ENCODE results near the gene SEMA5A.

SEMA5A gene

GRCh38 chr5:9090381-9091026 is 455.4 kb downstream of the SEMA5A start:
- no peak for DNase-seq

GRCh38 chr5:9089893-9090292 is 456.0 kb downstream of the SEMA5A start:
- DNase-seq, result no peak

GRCh38 chr5:9082996-9083395 is 462.9 kb downstream of the SEMA5A start:
- no peak for DNase-seq

GRCh38 chr5:9072701-9073100 is 473.2 kb downstream of the SEMA5A start:
- DNase-seq, result no peak

GRCh38 chr5:9071524-9071923 is 474.4 kb downstream of the SEMA5A start:
- DNase-seq, result no peak

GRCh38 chr5:9071074-9071473 is 474.8 kb downstream of the SEMA5A start:
- DNase-seq, result no peak

- DNase-seq, result no peak
Observed at GRCh38 chr5:9069650-9070049, 476.2 kb downstream of the SEMA5A start.

- DNase-seq, result no peak
Observed at GRCh38 chr5:9067154-9067553, 478.7 kb downstream of the SEMA5A start.

GRCh38 chr5:9066349-9066748 is 479.5 kb downstream of the SEMA5A start:
- no peak for DNase-seq

- no peak for DNase-seq
Observed at GRCh38 chr5:9063615-9064245, 482.1 kb downstream of the SEMA5A start.

- no peak for DNase-seq
Observed at GRCh38 chr5:9062873-9063272, 483.0 kb downstream of the SEMA5A start.

GRCh38 chr5:9059920-9060691 is 485.8 kb downstream of the SEMA5A start:
- peak; percentile 50 for DNase-seq

- no peak for DNase-seq
Observed at GRCh38 chr5:9058666-9059065, 487.2 kb downstream of the SEMA5A start.

GRCh38 chr5:9058161-9058560 is 487.7 kb downstream of the SEMA5A start:
- no peak for DNase-seq

- DNase-seq, result no peak
Observed at GRCh38 chr5:9057406-9058000, 488.4 kb downstream of the SEMA5A start.

GRCh38 chr5:9056046-9056445 is 489.8 kb downstream of the SEMA5A start:
- no peak for DNase-seq

- no peak for DNase-seq
Observed at GRCh38 chr5:9054821-9055589, 490.9 kb downstream of the SEMA5A start.

- DNase-seq, result no peak
Observed at GRCh38 chr5:9054322-9054721, 491.6 kb downstream of the SEMA5A start.

GRCh38 chr5:9052421-9052820 is 493.5 kb downstream of the SEMA5A start:
- no peak for DNase-seq

- DNase-seq, result no peak
Observed at GRCh38 chr5:9051779-9052178, 494.1 kb downstream of the SEMA5A start.

- DNase-seq, result no peak
Observed at GRCh38 chr5:9047932-9048331, 497.9 kb downstream of the SEMA5A start.

- DNase-seq, result no peak
Observed at GRCh38 chr5:9046756-9047481, 499.0 kb downstream of the SEMA5A start.
